Measurements from ENCODE around the gene CHADL. TPM values are rescaled to one million over a fixed set of nuclear protein-coding genes. Genes with fewer than 3 reads are reported as not detected.

Gene CHADL
- total and polyA plus RNA-seq, 2 of the 8 experiments (the other 6 are each of a cell fraction or from before 2014, with no cell fraction given), result 0.78 to 1.4 TPM

- FAIRE-seq, result no peak
- no peak overlapping the region for H2AFZ ChIP-seq (ENCODE audit: low read length)
These were observed 44.7 kb upstream of the CHADL start for GRCh38 chr22:41285441-41285819.

More at GRCh38 chr22:41285441-41285819, 44.7 kb upstream of the CHADL start:
- Histone ChIP-seq H3K23ac (ENCODE audit: insufficient read length) (no peak overlapping the region), H2BK15ac (ENCODE audit: low read length) (no peak overlapping the region), H2BK120ac (replicated peaks; ENCODE audit: low read depth, low read length) (no peak overlapping the region), H2BK20ac (ENCODE audit: low read length) (no peak overlapping the region), H3K79me2 (ENCODE audit: control insufficient read depth in 1 of 2, insufficient read depth in 2 of 2, low read length in 2 of 2) (peaks cover 6 to 41% of the 10 kb centered on the region in 2 experiments; a peak in 3 of 4 replicates), H3K36me3 (ENCODE audit: control insufficient read depth in 2 of 4, insufficient read depth in 4 of 4, low read length in 3 of 4) (peaks cover 13 to 38% (median 20%) of the 10 kb centered on the region in 4 experiments), H3K4me3 (ENCODE audit: extremely low read depth in 1 of 4, insufficient read depth in 2 of 4, low read depth in 3 of 4, low read length in 4 of 4) (peak overlapping the region; percentile 76 to 93 (median 82)), H2BK12ac (ENCODE audit: low read depth, low read length) (0 out of 2 replicates have a peak overlapping the region, but pooled peaks have one; percentile 50), H3K27ac (ENCODE audit: low read depth, low read length) (peak overlapping the region; percentile 67; the same call in 1 of the 2 replicates), H3K18ac (ENCODE audit: extremely low read depth, low read length) (peak overlapping the region; percentile 71; the same call in 1 of the 2 replicates), H4K91ac (replicated peaks; ENCODE audit: insufficient read length, low read length) (peak overlapping the region; percentile 41), H3K56ac (replicated peaks; ENCODE audit: insufficient read length, low read depth, low read length) (peak overlapping the region; percentile 54), H3K23me2 (ENCODE audit: low read depth, low read length) (peaks cover 3% of the 10 kb centered on the region; the same call in 1 of the 2 replicates), H3K9me3 (ENCODE audit: insufficient read depth in 2 of 2, low read depth in 1 of 2, low read length in 1 of 2) (no peaks in the 10 kb centered on the region), H3K4me1 (replicated peaks in 1 of 4; ENCODE audit: control insufficient read depth in 3 of 4, insufficient read depth in 4 of 4, low read length in 3 of 4) (peaks cover 2 to 20% (median 8%) of the 10 kb centered on the region in 4 experiments; a peak in 6 of 7 replicates), H4K20me1 (replicated peaks in 1 of 2; ENCODE audit: control insufficient read depth in 1 of 2, insufficient read depth in 2 of 2, low read length in 2 of 2) (peaks cover 4 to 11% of the 10 kb centered on the region in 2 experiments), H3K27me3 (replicated peaks in 1 of 4; ENCODE audit: control insufficient read depth in 3 of 4, extremely low read depth in 1 of 4, insufficient read depth in 3 of 4, low read length in 3 of 4) (no peaks in the 10 kb centered on the region), H3K14ac (ENCODE audit: insufficient read length) (no peak overlapping the region), H2BK5ac (ENCODE audit: low read depth, low read length) (peak overlapping the region; percentile 83), H2AK5ac (ENCODE audit: low read depth, low read length) (no peak overlapping the region), H3K79me1 (ENCODE audit: low read depth, low read length) (peaks cover 10% of the 10 kb centered on the region; the same call in 1 of the 2 replicates), H4K5ac (ENCODE audit: insufficient read length, low read depth, low read length) (no peak overlapping the region), H3K9ac (replicated peaks in 1 of 4; ENCODE audit: extremely low read depth in 1 of 4, low read depth in 3 of 4, low read length in 3 of 4) (peak overlapping the region; percentile 66 to 79 (median 68)), H3K4ac (replicated peaks; ENCODE audit: insufficient read length, low read depth, low read length) (no peak overlapping the region), H4K8ac (ENCODE audit: extremely low read depth, insufficient read depth, low read length) (peak overlapping the region; percentile 83; the same call in 1 of the 2 replicates), H3K4me2 (ENCODE audit: insufficient read depth in 1 of 2, low read depth in 2 of 2, low read length in 2 of 2) (peak overlapping the region; percentile 71 to 74)
- no peak for TF ChIP-seq CEBPB (IDR thresholded peaks at IDR 0.05; ENCODE audit: low read depth, low read length)
- peak in 1 of 2 experiments; percentile 85; a peak in 1 of 4 replicates for TF ChIP-seq HDAC2 (IDR thresholded peaks at IDR 0.05; ENCODE audit: borderline replicate concordance in 1 of 2, low read depth in 2 of 2, low read length in 2 of 2)
- TF ChIP-seq SAP30 (IDR thresholded peaks at IDR 0.05; ENCODE audit: insufficient read depth, insufficient replicate concordance, low read length), result peak; percentile 23
- WGBS, 2 experiments (ENCODE audit: extremely low coverage in 1 of 2, insufficient coverage in 1 of 2, insufficient read length in 1 of 2, insufficient replicate concordance in 2 of 2, low coverage in 1 of 2, low lambda C conversion rate in 2 of 2, missing lambda C conversion rate in 1 of 2), result 2% methylated on average over 28 of the region's 30 CpGs; no CpG with 5 or more reads in 1 of the 2 experiments
- ChIA-PET CTCF (ENCODE audit: partially characterized antibody) (interaction anchor here (1.3 kb wide), 2 partner anchors 76 to 232 kb away, joined by 3 read pairs; no protein-coding TSS in a partner anchor), POLR2A (ENCODE audit: partially characterized antibody) (interaction anchor here (0.5 to 4.5 kb wide), 16 partner anchors 11 to 304 kb away, joined by 3 to 24 read pairs (median 4); partner anchors contain the start of genes PMM1, TEF, TOB2 and ZC3H7B)
- peak in 1 of 2 experiments; percentile 49 for DNase-seq (ENCODE audit: low read depth in 1 of 2, low spot score in 2 of 2)
